ENCODE measurements around the gene RGS2. TPM values are rescaled to one million over a fixed set of nuclear protein-coding genes. Genes with fewer than 3 reads are reported as not detected.

The RGS2 gene
- polyA plus RNA-seq, 3 donors: 23.2 to 29.6 (median 27.9) TPM

GRCh38 chr1:192789871-192790270 lies 19.0 kb upstream of the RGS2 start:
- DNase-seq: no peak

GRCh38 chr1:192792628-192793027 lies 16.2 kb upstream of the RGS2 start:
- no peak for DNase-seq

GRCh38 chr1:192793983-192794767 lies 14.7 kb upstream of the RGS2 start:
- DNase-seq: no peak

GRCh38 chr1:192794768-192795035 lies 14.1 kb upstream of the RGS2 start:
- no peak for DNase-seq

GRCh38 chr1:192795916-192796618 lies 12.8 kb upstream of the RGS2 start:
- no peak for DNase-seq

GRCh38 chr1:192797143-192797542 lies 11.7 kb upstream of the RGS2 start:
- DNase-seq: no peak

GRCh38 chr1:192797891-192798290 lies 10.9 kb upstream of the RGS2 start:
- DNase-seq: no peak

GRCh38 chr1:192801451-192801850 lies 7.4 kb upstream of the RGS2 start:
- no peak for DNase-seq

- no peak for DNase-seq
These were observed 6.4 kb upstream of the RGS2 start for GRCh38 chr1:192802406-192802805.

- DNase-seq: no peak
These were observed 5.3 kb upstream of the RGS2 start for GRCh38 chr1:192803501-192803900.

- DNase-seq: no peak
These were observed 3.0 kb upstream of the RGS2 start for GRCh38 chr1:192805832-192806323.

- no peak for DNase-seq
These were observed 1.4 kb upstream of the RGS2 start for GRCh38 chr1:192807211-192808162.

GRCh38 chr1:192808163-192808517 lies 699 bp upstream of the RGS2 start:
- no peak for DNase-seq

- DNase-seq: no peak
These were observed 741 bp downstream of the RGS2 start for GRCh38 chr1:192809307-192810252.

- peak; percentile 58 for DNase-seq
These were observed 1.5 kb downstream of the RGS2 start for GRCh38 chr1:192810253-192810880.

- DNase-seq: no peak
These were observed 2.2 kb downstream of the RGS2 start for GRCh38 chr1:192811006-192811405.

- no peak for DNase-seq
These were observed 2.9 kb downstream of the RGS2 start for GRCh38 chr1:192811594-192812239.

- no peak for DNase-seq
These were observed 3.8 kb downstream of the RGS2 start for GRCh38 chr1:192812420-192813209.

GRCh38 chr1:192814805-192815204 lies 6.0 kb downstream of the RGS2 start:
- DNase-seq: no peak

Data from renal pelvis (tissue), 4 donors.